Endothelial cell (in vitro differentiated cells): ENCODE data around the gene PABPN1. TPM values are rescaled to one million over a fixed set of nuclear protein-coding genes. Genes with fewer than 3 reads are reported as not detected.

ENCODE experiments used
- DNase-seq: peaks from one replicate; pipeline ENCODE4 v3.0.0; 2021; ENCODE audit warnings: low spot score
- H3K27ac Mint-ChIP-seq: one replicate; pipeline ENCODE4 v1.8.0; 2021; ENCODE audit warnings: mixed read lengths, inconsistent platforms; ENCODE audit not compliant: unreplicated experiment
- H3K27me3 Mint-ChIP-seq: one replicate; pipeline ENCODE4 v1.8.0; 2021; ENCODE audit warnings: mild to moderate bottlenecking, moderate library complexity, mixed read lengths, inconsistent platforms; ENCODE audit not compliant: unreplicated experiment
- H3K36me3 Mint-ChIP-seq: one replicate; pipeline ENCODE4 v1.8.0; 2021; ENCODE audit warnings: mild to moderate bottlenecking, low read depth, mixed read lengths, inconsistent platforms; ENCODE audit not compliant: unreplicated experiment
- H3K4me1 Mint-ChIP-seq: one replicate; pipeline ENCODE4 v1.8.0; 2021; ENCODE audit warnings: mild to moderate bottlenecking, mixed read lengths, inconsistent platforms; ENCODE audit not compliant: unreplicated experiment
- H3K4me3 Mint-ChIP-seq: one replicate; pipeline ENCODE4 v1.8.0; 2021; ENCODE audit warnings: mild to moderate bottlenecking, mixed read lengths, inconsistent platforms; ENCODE audit not compliant: unreplicated experiment
- H3K9me3 Mint-ChIP-seq: one replicate; pipeline ENCODE4 v1.8.0; 2021; ENCODE audit warnings: mixed read lengths, inconsistent platforms; ENCODE audit not compliant: unreplicated experiment
- total RNA-seq: library from RNA; stranded (reverse); fragmentation: NEBNext Ultra II Directional; extraction: Animal tissue kit (Norgen Biotek cat#: 25700); gene quantifications from one replicate; pipeline ENCODE4 v1.2.1, GENCODE V29; 2021; ENCODE audit not compliant: unreplicated experiment
- TF ChIP-seq, protein P1 (sequence below): fragments of 200-600 bp; sonication (generic); IDR thresholded peaks from one replicate; pipeline ENCODE4 v1.5.0; 2021; ENCODE audit warnings: antibody characterized with exemption; ENCODE audit not compliant: unreplicated experiment

The PABPN1 gene
- total RNA-seq, 1 donor from 2014 or later: 191 TPM

DNA sequence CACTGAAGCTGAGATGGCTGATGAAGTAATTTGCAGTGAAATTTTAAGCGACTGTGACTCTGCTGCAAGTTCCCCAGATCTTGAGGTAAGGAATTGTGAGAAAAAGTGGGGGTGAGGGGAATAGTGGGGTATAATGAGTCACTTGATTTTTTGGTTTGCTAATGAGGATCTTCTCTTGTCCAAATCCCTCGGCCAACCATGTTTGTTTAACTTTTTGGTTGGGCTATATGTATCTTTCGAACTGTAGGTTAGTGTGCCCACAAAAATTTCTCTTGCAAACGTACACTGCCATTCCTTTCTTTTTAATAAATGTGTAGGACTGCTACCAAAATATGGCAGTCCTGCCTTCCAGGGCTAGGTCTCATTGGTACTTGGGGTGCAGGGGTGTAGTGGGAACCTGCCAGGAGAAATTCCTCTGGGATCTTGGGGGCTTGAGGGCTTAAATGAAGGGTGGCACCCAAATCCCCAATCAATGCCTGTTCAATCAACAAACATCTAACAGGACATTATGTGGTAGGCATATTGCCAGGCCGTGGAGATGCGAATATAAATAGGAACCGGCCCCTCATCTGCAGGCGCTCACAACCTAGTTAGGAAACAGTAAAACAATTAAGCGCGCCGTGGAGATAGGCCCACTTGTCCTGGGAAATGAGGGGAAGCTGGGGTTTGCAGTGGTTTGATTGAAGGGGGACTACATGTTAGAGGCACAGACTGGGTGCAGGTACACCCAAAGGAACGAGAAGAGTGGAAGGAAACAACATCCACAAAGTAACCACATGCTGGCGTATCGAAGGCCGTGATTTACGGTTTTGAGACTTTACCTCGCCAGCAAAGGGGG, 1.3 kb upstream of the PABPN1 start:
- peaks cover 18% of the 10 kb centered on the region for H3K27me3 Mint-ChIP-seq
- peak overlapping the region; percentile 98 for H3K27ac Mint-ChIP-seq
- DNase-seq: no peak
- TF ChIP-seq, protein P1, sequence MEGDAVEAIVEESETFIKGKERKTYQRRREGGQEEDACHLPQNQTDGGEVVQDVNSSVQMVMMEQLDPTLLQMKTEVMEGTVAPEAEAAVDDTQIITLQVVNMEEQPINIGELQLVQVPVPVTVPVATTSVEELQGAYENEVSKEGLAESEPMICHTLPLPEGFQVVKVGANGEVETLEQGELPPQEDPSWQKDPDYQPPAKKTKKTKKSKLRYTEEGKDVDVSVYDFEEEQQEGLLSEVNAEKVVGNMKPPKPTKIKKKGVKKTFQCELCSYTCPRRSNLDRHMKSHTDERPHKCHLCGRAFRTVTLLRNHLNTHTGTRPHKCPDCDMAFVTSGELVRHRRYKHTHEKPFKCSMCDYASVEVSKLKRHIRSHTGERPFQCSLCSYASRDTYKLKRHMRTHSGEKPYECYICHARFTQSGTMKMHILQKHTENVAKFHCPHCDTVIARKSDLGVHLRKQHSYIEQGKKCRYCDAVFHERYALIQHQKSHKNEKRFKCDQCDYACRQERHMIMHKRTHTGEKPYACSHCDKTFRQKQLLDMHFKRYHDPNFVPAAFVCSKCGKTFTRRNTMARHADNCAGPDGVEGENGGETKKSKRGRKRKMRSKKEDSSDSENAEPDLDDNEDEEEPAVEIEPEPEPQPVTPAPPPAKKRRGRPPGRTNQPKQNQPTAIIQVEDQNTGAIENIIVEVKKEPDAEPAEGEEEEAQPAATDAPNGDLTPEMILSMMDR: no peak
- peaks cover 27% of the 10 kb centered on the region for H3K36me3 Mint-ChIP-seq
- peak overlapping the region; percentile 89 for H3K4me3 Mint-ChIP-seq
- peaks cover 35% of the 10 kb centered on the region for H3K4me1 Mint-ChIP-seq
- H3K9me3 Mint-ChIP-seq: no peaks in the 10 kb centered on the region

DNA sequence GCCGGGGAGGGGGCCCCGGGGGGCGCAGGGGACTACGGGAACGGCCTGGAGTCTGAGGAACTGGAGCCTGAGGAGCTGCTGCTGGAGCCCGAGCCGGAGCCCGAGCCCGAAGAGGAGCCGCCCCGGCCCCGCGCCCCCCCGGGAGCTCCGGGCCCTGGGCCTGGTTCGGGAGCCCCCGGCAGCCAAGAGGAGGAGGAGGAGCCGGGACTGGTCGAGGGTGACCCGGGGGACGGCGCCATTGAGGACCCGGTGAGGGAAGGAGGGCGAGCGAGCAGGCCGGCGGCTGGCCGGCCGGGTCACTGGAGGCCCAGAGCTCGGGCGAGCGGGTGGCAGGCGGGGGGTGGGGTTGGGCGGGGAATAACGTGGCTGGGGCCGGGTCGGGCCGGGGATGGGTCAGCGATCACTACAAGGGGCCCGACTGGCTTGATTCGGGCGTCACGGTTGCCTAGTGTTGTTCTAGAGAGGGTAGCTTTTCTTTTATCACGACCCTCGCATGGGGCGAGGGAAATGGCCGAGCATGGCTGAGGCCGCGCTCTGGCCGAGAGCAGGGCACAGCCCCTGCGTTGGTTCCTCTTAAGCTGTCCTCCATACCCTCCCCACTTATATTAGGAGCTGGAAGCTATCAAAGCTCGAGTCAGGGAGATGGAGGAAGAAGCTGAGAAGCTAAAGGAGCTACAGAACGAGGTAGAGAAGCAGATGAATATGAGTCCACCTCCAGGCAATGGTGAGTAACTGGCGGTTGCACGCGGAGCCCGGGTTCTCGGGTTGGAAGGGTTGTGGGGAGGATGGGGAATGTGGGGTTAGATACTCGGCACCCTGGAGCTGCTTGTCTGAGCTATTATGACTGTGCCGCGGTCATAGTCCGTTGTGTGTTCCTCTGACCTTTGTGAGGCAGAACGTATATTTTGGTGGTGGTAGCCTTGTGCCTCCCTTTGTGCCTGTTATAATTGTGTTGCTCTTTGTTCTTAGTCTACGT, 603 bp downstream of the PABPN1 start:
- Mint-ChIP-seq H3K27me3 (peaks cover 18% of the 10 kb centered on the region), H3K9me3 (no peaks in the 10 kb centered on the region), H3K4me1 (peaks cover 40% of the 10 kb centered on the region), H3K4me3 (peak overlapping the region; percentile 94), H3K27ac (peak overlapping the region; percentile 92), H3K36me3 (peaks cover 33% of the 10 kb centered on the region)
- TF ChIP-seq, protein P1: no peak
- DNase-seq: peak; percentile 48

DNA sequence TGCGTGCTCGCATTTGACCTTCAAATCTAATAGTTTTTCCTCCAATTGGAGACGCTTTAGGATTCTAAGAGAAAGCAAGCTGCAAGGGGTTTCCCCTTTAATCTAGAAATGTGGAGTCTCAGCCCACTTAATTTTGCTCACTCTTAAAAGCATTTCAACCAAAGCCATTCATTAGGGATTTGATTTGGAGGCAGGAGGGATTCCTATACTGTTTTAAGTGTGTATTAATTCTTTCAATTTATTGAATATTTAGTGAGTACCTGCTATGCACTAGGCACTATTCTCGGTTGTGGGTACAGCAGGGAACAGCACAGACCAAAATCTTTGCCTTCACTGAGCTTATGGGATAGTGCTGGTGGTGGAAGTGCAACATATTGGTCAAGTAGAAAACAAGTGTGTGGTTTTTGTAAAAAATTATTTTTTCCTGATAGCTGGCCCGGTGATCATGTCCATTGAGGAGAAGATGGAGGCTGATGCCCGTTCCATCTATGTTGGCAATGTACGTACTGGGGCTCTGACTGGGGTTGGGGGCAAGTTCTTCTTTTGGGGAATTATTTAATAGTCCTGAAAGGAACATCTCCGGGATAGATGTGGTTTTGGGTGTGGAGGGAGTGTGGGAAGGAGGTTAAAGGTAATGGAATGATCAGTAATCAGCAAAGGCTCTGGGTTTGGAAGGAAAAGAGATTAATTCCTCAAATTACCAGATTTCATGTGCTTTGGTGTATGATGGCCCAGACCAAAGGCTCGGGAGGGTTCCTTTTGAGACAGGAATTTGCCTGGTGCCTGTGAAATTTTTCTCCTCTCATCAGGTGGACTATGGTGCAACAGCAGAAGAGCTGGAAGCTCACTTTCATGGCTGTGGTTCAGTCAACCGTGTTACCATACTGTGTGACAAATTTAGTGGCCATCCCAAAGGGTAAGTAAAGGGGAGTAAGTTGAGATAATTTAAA, 1.6 kb downstream of the PABPN1 start:
- H3K9me3 Mint-ChIP-seq: no peaks in the 10 kb centered on the region
- DNase-seq: no peak
- TF ChIP-seq, protein P1: no peak
- H3K4me1 Mint-ChIP-seq: peaks cover 40% of the 10 kb centered on the region
- peaks cover 18% of the 10 kb centered on the region for H3K27me3 Mint-ChIP-seq
- H3K4me3 Mint-ChIP-seq: peak overlapping the region; percentile 94
- H3K27ac Mint-ChIP-seq: peak overlapping the region; percentile 92
- H3K36me3 Mint-ChIP-seq: peaks cover 33% of the 10 kb centered on the region

DNA sequence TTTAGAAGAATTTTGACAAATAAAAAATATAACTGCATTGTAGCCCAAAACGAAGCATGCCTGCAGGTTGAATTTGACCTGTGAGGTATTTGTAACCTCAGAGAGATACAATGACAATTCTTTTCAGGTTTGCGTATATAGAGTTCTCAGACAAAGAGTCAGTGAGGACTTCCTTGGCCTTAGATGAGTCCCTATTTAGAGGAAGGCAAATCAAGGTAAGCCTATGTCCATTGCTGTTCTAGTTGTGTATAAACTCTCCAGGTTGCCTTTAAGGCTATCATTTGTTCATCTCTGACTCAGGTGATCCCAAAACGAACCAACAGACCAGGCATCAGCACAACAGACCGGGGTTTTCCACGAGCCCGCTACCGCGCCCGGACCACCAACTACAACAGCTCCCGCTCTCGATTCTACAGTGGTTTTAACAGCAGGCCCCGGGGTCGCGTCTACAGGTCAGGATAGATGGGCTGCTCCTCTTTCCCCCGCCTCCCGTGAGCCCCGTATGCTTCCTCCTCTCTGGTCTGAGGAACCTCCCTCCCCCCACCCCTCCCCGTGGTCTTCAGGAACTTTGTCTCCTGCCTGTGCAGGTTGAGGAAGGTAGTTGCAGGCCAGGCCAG, 2.7 kb downstream of the PABPN1 start:
- Mint-ChIP-seq H3K4me3 (no peak overlapping the region), H3K9me3 (no peaks in the 10 kb centered on the region), H3K27me3 (peaks cover 18% of the 10 kb centered on the region), H3K36me3 (peaks cover 33% of the 10 kb centered on the region), H3K4me1 (peaks cover 40% of the 10 kb centered on the region), H3K27ac (no peak overlapping the region)
- no peak for DNase-seq
- TF ChIP-seq, protein P1: no peak
